Upper lobe of left lung (tissue), 6 donors: ENCODE measurements around the gene ANKLE1. TPM values are rescaled to one million over a fixed set of nuclear protein-coding genes. Genes with fewer than 3 reads are reported as not detected.
A peak's percentile ranks its signal among the peaks of the same experiment; 100 is the strongest.

Source experiments
- ATAC-seq, 2 donors: fragments of 200-7000 bp; cut with Tn5 transposase; one replicate each; pipeline ENCODE4 v1.9.1; 2022; ENCODE audit warnings: mild to moderate bottlenecking in 2 of 2, moderate library complexity in 2 of 2; ENCODE audit not compliant: low FRiP score in 2 of 2
- DNase-seq, 2 donors: peaks; one replicate each; pipeline ENCODE4 v3.0.0-alpha.2; 2019 to 2020
- H3K27ac ChIP-seq, 4 donors: fragments of 200-600 bp; sonication (generic); one replicate each; pipeline ENCODE4 v1.5.1; 2016 to 2019
- H3K27me3 ChIP-seq, 4 donors: fragments of 200-600 bp; sonication (generic); one replicate each; pipeline ENCODE4 v1.5.1; 2017 to 2019
- H3K36me3 ChIP-seq, 4 donors: fragments of 200-600 bp; sonication (generic); one replicate each; pipeline ENCODE4 v1.5.1; 2016 to 2019
- H3K4me1 ChIP-seq, 4 donors: fragments of 200-600 bp; sonication (generic); one replicate each; pipeline ENCODE4 v1.5.1; 2018 to 2019
- H3K4me3 ChIP-seq, 4 donors: fragments of 200-600 bp; sonication (generic); one replicate each; pipeline ENCODE4 v1.5.1; 2017 to 2019; ENCODE audit warnings: mild to moderate bottlenecking in 2 of 4, moderate library complexity in 1 of 4
- H3K9me3 ChIP-seq, 4 donors: fragments of 200-600 bp; sonication (generic); one replicate each; pipeline ENCODE4 v1.5.1; 2018 to 2019
- CTCF ChIP-seq, 6 experiments: fragments of 450-650 bp in 4 of 6; fragments of 200-600 bp in 2 of 6; sonication (generic) in 2 of 6; IDR thresholded peaks; one replicate each; pipeline ENCODE4 v1.5.1; 2016 to 2019; ENCODE audit warnings: antibody characterized with exemption in 6 of 6
- EP300 ChIP-seq, 4 donors: sonication (generic); formaldehyde crosslinking; IDR thresholded peaks; one replicate each; pipeline ENCODE4 v1.5.1; 2017; ENCODE audit warnings: antibody characterized with exemption in 4 of 4, control low read depth in 2 of 4
- POLR2A ChIP-seq, 4 donors: fragments of 450-650 bp; IDR thresholded peaks; one replicate each; pipeline ENCODE4 v1.5.1; 2016 to 2017; ENCODE audit warnings: antibody characterized with exemption in 4 of 4, mild to moderate bottlenecking in 2 of 4
- POLR2AphosphoS5 ChIP-seq, 2 donors: sonication (generic); formaldehyde crosslinking; IDR thresholded peaks; one replicate each; pipeline ENCODE4 v1.5.1; 2017; ENCODE audit warnings: antibody characterized with exemption in 2 of 2
- WGBS, 2 donors: methylation state at CpG; one replicate each; pipeline ENCODE4 v1.1.5; 2017 to 2018; 5-methylcytosine and 5-hydroxymethylcytosine counted together
- total RNA-seq, 6 donors: library from RNA; depleted of rRNA in 4 of 6; stranded (reverse); fragments of >200 nt in 4 of 6; gene quantifications; one replicate each; pipeline versions ENCODE4 v1.1.0 to v1.2.1, GENCODE V29; 2016 to 2021
- donor health status: DM: no; HTN: no; CAD: no; lungs with moderate emphysema.
- donor health status: DM: no; HTN: yes; CAD: no; lungs with severe emphysema.

The ANKLE1 gene
- total RNA-seq, 6 donors from 2014 or later = 0.57 to 13.6 (median 1.4) TPM

GRCh38 chr19:17324357-17325114 lies 42.8 kb downstream of the ANKLE1 start:
- Histone ChIP-seq H3K4me1 (peaks cover 8 to 26% (median 13%) of the 10 kb centered on the region in 4 donors), H3K9me3 (no peaks in the 10 kb centered on the region), H3K4me3 (no peak overlapping the region), H3K36me3 (peaks cover 12 to 28% (median 23%) of the 10 kb centered on the region in 4 donors), H3K27ac (peak overlapping the region in 1 of 4 donors; percentile 12), H3K27me3 (peaks cover 0 to 9% (median 2%) of the 10 kb centered on the region in 4 donors)
- ATAC-seq (no peak), DNase-seq (no peak)
- TF ChIP-seq POLR2AphosphoS5 (IDR thresholded peaks at IDR 0.05) (no peak), POLR2A (IDR thresholded peaks at IDR 0.05) (no peak), CTCF (IDR thresholded peaks at IDR 0.05) (no peak), EP300 (IDR thresholded peaks at IDR 0.05) (no peak)
- 87 to 89% methylated on average over 18 to 28 of the region's 28 CpGs for WGBS, 2 donors

- no peak overlapping the region for H3K27ac ChIP-seq
- peaks cover 7 to 22% (median 17%) of the 10 kb centered on the region in 4 donors for H3K36me3 ChIP-seq
- H3K4me3 ChIP-seq = no peak overlapping the region
- 96 to 97% methylated on average over 15 to 20 of the region's 20 CpGs for WGBS, 2 donors
- TF ChIP-seq CTCF (IDR thresholded peaks at IDR 0.05) (no peak), POLR2AphosphoS5 (IDR thresholded peaks at IDR 0.05) (no peak), EP300 (IDR thresholded peaks at IDR 0.05) (no peak), POLR2A (IDR thresholded peaks at IDR 0.05) (no peak)
- DNase-seq = no peak
- H3K9me3 ChIP-seq = no peaks in the 10 kb centered on the region
- peaks cover 0 to 9% (median 2%) of the 10 kb centered on the region in 4 donors for H3K27me3 ChIP-seq
- ATAC-seq = no peak
- peaks cover 8 to 27% (median 13%) of the 10 kb centered on the region in 4 donors for H3K4me1 ChIP-seq
These were observed 43.4 kb downstream of the ANKLE1 start for GRCh38 chr19:17325133-17325532.

GRCh38 chr19:17325881-17326594 lies 44.3 kb downstream of the ANKLE1 start:
- no peak for DNase-seq
- Histone ChIP-seq H3K36me3 (peaks cover 0 to 13% (median 8%) of the 10 kb centered on the region in 4 donors), H3K4me3 (no peak overlapping the region)

GRCh38 chr19:17326595-17326966 lies 44.9 kb downstream of the ANKLE1 start:
- Histone ChIP-seq H3K36me3 (peaks cover 0 to 7% (median 5%) of the 10 kb centered on the region in 4 donors), H3K4me3 (no peak overlapping the region), H3K27me3 (peaks cover 0 to 9% (median 2%) of the 10 kb centered on the region in 4 donors), H3K4me1 (peaks cover 8 to 27% (median 13%) of the 10 kb centered on the region in 4 donors), H3K27ac (no peak overlapping the region), H3K9me3 (no peaks in the 10 kb centered on the region)
- no peak for ATAC-seq
- DNase-seq = no peak
- 88 to 90% methylated on average over 11 of the region's 11 CpGs for WGBS, 2 donors
- TF ChIP-seq EP300 (IDR thresholded peaks at IDR 0.05) = no peak
- no peak for TF ChIP-seq CTCF (IDR thresholded peaks at IDR 0.05)
- no peak for TF ChIP-seq POLR2A (IDR thresholded peaks at IDR 0.05)
- no peak for TF ChIP-seq POLR2AphosphoS5 (IDR thresholded peaks at IDR 0.05)

More at GRCh38 chr19:17325881-17326594, 44.3 kb downstream of the ANKLE1 start:
- H3K27ac ChIP-seq = no peak overlapping the region
- TF ChIP-seq CTCF (IDR thresholded peaks at IDR 0.05) (no peak), POLR2A (IDR thresholded peaks at IDR 0.05) (no peak), POLR2AphosphoS5 (IDR thresholded peaks at IDR 0.05) (no peak), EP300 (IDR thresholded peaks at IDR 0.05) (no peak)
- no peak for ATAC-seq
- WGBS, 2 donors = 79 to 84% methylated on average over 17 of the region's 17 CpGs
- H3K4me1 ChIP-seq = peaks cover 8 to 27% (median 13%) of the 10 kb centered on the region in 4 donors
- H3K27me3 ChIP-seq = peaks cover 0 to 9% (median 2%) of the 10 kb centered on the region in 4 donors
- H3K9me3 ChIP-seq = no peaks in the 10 kb centered on the region
